SIG-M5 (cell line): ENCODE measurements around the gene NSFL1C.
"Not testable (repeated sequence)": the region's sequence is repeated elsewhere in the genome, so short reads cannot be mapped to it uniquely, and the experiment has no call there.

Experiments
- DNase-seq: peaks from one replicate; lab custom pipeline; 2025; lab: John Stamatoyannopoulos, UW

The NSFL1C gene

GRCh38 chr20:1466211-1467081 lies at the start of gene NSFL1C:
TSS of gene NSFL1C (minus strand) at chr20:1466849. CDS start at chr20:1466824, 25 bp downstream.
- peak; percentile 25 for DNase-seq

GRCh38 chr20:1513801-1514200 lies 47.2 kb upstream of the NSFL1C start:
- no peak for DNase-seq

- DNase-seq, result no peak
Measured at GRCh38 chr20:1509237-1509636, 42.6 kb upstream of the NSFL1C start.

- no peak for DNase-seq
Measured at GRCh38 chr20:1508574-1508973, 41.9 kb upstream of the NSFL1C start.

- no peak for DNase-seq
Measured at GRCh38 chr20:1507276-1507675, 40.6 kb upstream of the NSFL1C start.

GRCh38 chr20:1505871-1506270 lies 39.2 kb upstream of the NSFL1C start:
- DNase-seq, result no peak

GRCh38 chr20:1505361-1505760 lies 38.7 kb upstream of the NSFL1C start:
- no peak for DNase-seq

GRCh38 chr20:1503564-1504227 lies 37.0 kb upstream of the NSFL1C start:
- DNase-seq, result peak; percentile 87

DNA sequence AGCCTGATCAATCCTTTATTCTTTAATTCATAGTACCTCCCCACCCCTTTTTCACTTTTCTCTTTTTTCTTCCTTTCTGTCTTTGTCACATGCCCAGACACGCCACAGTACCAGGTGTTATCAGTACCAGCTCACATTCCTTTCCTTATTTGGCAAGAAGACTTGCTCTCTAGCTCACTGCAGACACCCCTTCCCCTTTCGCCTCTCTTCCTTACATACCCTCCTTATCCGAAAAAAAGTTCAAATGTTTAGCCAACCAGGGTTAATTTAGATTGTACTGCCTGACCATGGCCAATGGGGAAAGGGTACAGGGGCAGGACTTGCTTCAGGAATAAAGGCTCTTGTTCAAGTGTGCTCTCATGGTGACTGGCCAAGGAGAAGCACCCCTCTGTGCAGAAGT lies 33.8 kb upstream of the NSFL1C start:
- no peak for DNase-seq

DNA sequence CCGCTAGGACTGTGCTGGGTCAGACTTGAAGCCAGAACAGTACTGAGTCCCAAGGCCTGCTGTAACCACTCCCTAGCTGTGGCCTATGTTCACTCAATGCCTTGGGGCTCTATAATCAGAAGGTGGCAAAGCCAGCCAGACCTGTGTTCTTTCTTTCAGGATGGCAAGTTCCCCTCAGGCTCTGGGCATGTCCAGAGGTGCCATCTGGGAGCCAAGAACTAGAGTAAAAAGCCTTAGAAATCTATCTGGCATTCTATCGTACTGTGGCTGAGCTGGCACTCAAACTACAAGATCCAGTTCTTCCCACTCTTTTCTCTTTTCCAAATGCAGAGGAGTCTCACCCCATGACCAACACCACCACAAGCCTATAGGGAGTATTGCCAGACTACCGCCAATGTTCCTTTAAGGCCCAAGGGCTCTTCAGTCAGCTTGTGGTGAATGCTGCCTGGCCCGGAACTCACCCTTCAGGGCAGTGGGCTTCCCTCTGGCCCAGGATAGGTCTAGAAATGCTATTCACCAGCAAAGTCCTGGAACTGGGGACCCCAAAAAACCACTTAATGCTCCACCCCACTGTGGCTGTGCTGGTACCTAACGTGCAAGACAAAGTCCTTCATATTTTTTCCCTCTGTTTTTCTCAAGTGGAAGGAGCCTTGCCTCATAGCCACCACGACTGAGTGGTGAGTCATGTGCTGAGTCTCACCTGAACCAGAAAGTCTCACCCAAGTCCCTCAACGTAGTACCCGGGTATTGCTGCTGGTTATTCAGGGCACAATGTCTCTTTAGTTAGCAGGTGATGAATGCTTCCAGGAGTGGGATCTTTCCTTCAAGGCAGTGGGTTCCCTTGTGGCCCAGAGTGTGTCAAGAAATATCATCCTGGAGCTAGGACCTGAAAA lies 33.1 kb upstream of the NSFL1C start:
- DNase-seq, result no peak

- DNase-seq, result not testable (repeated sequence)
Measured at GRCh38 chr20:1497371-1497770, 30.7 kb upstream of the NSFL1C start.

DNA sequence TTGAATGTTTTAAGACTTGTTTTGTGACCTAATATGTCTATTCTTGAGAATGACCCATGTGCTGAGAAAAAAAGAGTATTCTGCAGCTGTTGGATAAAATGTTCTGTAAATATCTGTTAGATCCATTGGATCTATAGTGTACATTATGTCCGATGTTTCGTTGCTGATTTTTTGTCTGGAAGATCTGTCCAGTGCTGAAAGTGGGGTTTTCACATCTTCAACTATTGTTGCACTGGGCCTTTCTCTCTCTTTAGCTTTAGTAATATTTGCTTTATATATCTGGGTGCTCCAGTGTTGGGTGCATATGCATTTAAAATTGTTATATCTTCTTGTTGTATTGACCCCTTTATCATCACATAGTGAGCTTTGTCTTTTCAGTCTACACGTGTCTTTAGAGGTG lies 30.3 kb upstream of the NSFL1C start:
- DNase-seq, result no peak

- no peak for DNase-seq
Measured at GRCh38 chr20:1494436-1494835, 27.8 kb upstream of the NSFL1C start.

DNA sequence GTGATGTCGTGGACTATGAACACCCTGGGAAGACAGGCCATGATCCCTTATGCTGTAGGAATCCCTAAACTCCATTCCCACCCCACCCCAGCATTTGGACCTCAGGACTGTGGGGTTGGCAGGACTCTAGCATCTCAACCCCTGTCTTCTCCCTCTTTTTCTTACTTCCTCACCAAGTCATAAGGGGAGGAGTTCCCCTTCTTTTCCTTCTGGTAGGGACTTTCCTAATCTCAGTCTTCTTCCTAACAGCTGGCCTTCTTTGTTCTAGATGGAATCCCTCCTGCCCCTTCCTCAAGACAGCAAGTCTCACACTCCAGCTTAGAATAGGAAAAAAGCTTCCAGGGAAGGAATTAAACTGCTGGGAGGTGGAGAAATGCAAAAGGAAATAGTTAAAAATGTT lies 26.9 kb upstream of the NSFL1C start:
- DNase-seq, result no peak

DNA sequence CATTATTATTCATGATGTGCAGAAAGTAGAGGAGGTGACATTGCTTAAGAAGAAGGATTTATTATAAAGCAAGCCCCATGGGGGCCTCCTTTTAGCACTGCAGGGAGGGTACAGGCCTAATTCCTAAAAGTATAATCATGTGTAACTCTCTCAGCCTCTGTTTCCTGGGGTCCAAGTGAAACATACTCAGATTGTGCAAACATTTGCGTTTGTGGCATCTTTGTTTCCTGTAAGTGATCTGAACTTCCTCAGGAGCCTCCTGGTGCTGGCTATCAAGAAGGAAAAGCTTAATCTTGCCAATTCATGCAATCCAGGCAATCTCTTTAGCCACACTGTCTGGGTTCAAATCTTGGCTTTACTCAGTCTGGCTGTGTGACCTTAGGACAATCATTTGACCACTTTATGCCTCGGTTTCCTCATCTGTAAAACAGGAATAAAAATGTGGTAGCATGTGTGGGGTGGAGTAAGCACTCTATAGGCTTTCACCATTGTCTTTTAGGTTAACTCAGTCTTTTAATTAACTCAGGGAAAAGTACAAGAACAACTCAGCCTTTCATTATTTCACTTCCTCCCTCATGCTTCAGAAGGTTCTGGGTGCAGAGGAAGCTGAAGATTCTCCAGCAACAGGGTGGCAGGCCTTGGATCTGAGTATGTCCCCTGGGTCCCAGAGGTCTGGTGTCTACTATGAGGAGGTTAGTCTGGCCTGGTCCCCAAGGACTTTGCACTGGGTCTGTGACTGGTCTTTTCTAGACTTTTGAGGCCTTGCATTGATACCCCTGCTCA lies 25.4 kb upstream of the NSFL1C start:
- DNase-seq, result no peak

DNA sequence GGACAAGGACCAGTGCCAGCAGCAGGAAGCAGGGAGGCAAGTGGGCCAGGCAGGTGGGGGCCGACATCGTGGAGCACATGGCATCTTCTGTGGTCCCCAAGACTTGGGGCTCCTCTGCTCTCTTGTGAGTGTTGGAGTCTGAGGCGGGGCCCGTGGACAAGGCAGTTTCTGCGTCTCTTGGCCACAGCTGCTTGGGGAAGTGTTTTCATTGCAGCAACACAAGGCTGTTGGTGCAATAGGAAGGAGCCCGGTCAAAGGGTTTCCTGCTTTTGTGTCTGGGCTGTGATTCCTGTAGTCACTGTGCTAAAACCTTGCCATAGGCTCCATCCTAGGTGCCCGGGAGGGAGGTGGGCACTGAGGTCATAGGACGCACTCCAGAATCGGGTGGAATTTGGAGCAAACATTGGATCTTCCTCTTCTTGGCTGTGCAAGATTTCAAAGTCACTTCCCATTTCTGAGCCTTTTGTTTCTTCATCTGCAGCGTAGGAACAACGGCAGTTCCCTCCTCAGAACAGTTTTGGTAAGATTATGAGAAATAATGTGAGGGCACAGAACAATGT lies 24.7 kb upstream of the NSFL1C start, which contains the start of gene SIRPB2:
SIRPB2 (minus strand) TSS at position 140 of the 560 bp plus-strand sequence; CDS start at position 79, 61 bp downstream.
- peak; percentile 59 for DNase-seq

GRCh38 chr20:1490643-1491195 lies 24.1 kb upstream of the NSFL1C start:
- peak; percentile 39 for DNase-seq

DNA sequence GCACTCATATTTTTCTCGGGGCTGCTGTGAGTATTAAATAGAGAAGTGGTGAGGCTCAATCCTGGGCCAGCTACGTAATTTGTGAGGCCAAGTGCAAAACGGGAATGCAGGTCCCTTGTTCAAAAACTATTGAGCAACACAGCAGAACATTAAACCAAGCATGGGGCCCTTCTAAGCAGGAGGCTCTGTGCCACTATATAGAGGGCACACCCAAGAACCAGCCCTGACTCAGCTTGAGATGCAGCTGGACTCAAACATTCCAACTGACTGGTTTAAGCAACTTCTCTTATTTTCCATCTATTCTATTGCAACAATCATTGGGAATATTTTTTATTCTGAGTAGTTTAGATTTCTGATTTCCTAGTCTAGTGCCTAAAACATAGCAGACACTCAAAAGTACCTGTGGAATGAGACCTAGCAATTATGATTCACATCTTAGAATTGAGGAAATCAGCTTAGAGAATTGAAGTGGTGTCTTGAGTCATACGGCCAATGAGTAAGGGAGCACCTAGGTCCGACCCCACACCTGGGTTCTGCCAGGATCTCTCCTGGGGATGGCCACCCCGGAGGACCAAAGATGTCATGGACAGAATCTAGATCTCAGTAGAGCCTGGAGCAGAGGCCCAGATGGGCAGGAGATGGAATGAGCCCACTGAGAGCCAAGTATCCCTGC lies 23.3 kb upstream of the NSFL1C start:
- DNase-seq, result peak; percentile 69

DNA sequence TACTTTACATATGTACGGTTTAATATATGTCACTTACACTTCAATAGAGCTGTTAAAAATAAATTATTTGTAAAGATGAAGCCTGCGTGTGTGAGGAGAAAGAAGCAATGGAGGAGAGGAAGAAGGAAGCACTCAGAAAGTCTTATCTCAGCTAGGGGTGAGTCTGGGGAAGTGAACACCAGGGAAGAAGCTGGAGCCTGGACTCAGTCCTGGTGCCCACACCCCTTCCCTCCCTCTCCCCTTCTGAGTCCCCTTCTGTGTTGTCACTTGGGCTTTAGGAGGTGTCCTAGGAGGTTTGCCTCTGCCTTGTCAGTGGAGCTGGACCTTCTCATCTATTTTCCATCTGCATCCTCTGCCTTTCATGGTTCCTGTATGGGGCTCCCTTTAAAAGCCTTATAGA lies 22.7 kb upstream of the NSFL1C start:
- DNase-seq, result no peak

DNA sequence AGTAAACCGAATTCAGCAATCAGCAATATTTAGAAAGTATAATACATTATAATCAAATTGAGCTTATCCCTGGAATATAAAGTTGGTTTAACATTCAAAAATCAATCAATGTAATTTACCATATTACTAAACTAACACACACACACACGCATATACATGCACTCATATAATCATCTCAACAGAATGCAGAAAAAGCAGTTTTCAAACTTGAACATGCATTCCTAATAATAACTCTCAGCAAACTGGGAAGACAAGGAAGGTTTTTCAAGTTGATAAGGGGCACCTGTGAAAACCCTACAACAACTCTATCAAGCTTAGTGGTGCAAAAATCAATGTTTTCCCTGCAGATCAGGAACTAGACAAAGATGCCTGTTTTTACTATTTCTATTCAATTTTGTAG lies 19.9 kb upstream of the NSFL1C start:
- no peak for DNase-seq
